IMR-90 (cell line): Measurements from ENCODE around the gene SRRM4. TPM values are rescaled to one million over a fixed set of nuclear protein-coding genes. Genes with fewer than 3 reads are reported as not detected.
A peak's percentile ranks its signal among the peaks of the same experiment; 100 is the strongest.

Experiments
- ATAC-seq: fragments of 200-7000 bp; cut with Tn5 transposase; 2 replicates; pipeline ENCODE4 v1.9.1; 2020; ENCODE audit warnings: low read depth, mild to moderate bottlenecking, moderate library complexity
- Bru-seq: library from RNA; stranded (reverse); fragments of 400-500 nt; gene quantifications from one replicate; lab custom pipeline; 2021; lab: Mats Ljungman, UMichigan
- BruChase-seq, 2 experiments: library from RNA; stranded (reverse); fragments of 400-500 nt; gene quantifications; one replicate each; lab custom pipeline; 2021; lab: Mats Ljungman, UMichigan
- BruUV-seq: library from RNA; stranded (reverse); fragments of 400-500 nt; replicated peaks from 2 replicates; lab custom pipeline; 2021; lab: Mats Ljungman, UMichigan
- CTCF ChIA-PET: fragments of 300-600 bp; formaldehyde crosslinking; extraction: SDS; loops from one replicate; lab custom pipeline; 2021; ENCODE audit warnings: antibody characterized with exemption; lab: Yijun Ruan, JAX
- POLR2A ChIA-PET: fragments of 300-600 bp; sonication (Branson Sonifier 250); formaldehyde crosslinking; loops from one replicate; lab custom pipeline; 2022; ENCODE audit warnings: antibody characterized with exemption; ENCODE audit not compliant: unreplicated experiment; lab: Charles Lee
- DNase-seq: peaks from one replicate; pipeline ENCODE4 v3.0.0; 2013
- H2AFZ ChIP-seq: replicated peaks from 2 replicates; pipeline ENCODE3; 2013; ENCODE audit warnings: low read length, mild to moderate bottlenecking; ENCODE audit not compliant: poor library complexity
- H2AK5ac ChIP-seq: 2 replicates; pipeline ENCODE4 v1.6.1; 2013; ENCODE audit warnings: low read depth, low read length, inconsistent platforms
- H2AK9ac ChIP-seq: replicated peaks from 2 replicates; pipeline ENCODE3; 2013; ENCODE audit warnings: mild to moderate bottlenecking, low read depth, low read length, moderate library complexity; ENCODE audit not compliant: poor library complexity
- H2BK120ac ChIP-seq: 2 replicates; pipeline ENCODE4 v1.6.1; 2013; ENCODE audit warnings: low read depth, low read length, inconsistent platforms
- H2BK15ac ChIP-seq: 3 replicates; pipeline ENCODE4 v1.6.1; 2013; ENCODE audit warnings: low read depth, low read length, inconsistent platforms
- H2BK20ac ChIP-seq: 2 replicates; pipeline ENCODE4 v1.6.1; 2013; ENCODE audit warnings: low read depth, mild to moderate bottlenecking, inconsistent platforms, low read length, moderate library complexity
- H2BK5ac ChIP-seq: 2 replicates; pipeline ENCODE4 v1.6.1; 2013; ENCODE audit warnings: mild to moderate bottlenecking, low read depth, low read length, inconsistent platforms; ENCODE audit not compliant: poor library complexity, severe bottlenecking
- H3K14ac ChIP-seq: replicated peaks from 2 replicates; pipeline ENCODE4 v1.6.1; 2013; ENCODE audit warnings: low read depth, low read length, inconsistent platforms
- H3K18ac ChIP-seq: 2 replicates; pipeline ENCODE4 v1.6.1; 2013; ENCODE audit warnings: low read depth, low read length, control low read depth
- H3K23ac ChIP-seq: 2 replicates; pipeline ENCODE4 v1.6.1; 2013; ENCODE audit warnings: low read depth, low read length, inconsistent platforms
- H3K27ac ChIP-seq: 2 replicates; pipeline ENCODE4 v1.5.1; 2013; ENCODE audit warnings: mild to moderate bottlenecking, control low read depth, low read length; ENCODE audit not compliant: insufficient read depth
- H3K27me3 ChIP-seq: 2 replicates; pipeline ENCODE4 v1.6.1; 2013; ENCODE audit warnings: low read length; ENCODE audit not compliant: control insufficient read depth, insufficient read depth
- H3K36me3 ChIP-seq: 2 replicates; pipeline ENCODE4 v1.6.1; 2013; ENCODE audit warnings: low read length, mixed read lengths; ENCODE audit not compliant: control insufficient read depth, insufficient read depth
- H3K4ac ChIP-seq: 2 replicates; pipeline ENCODE4 v1.6.1; 2013; ENCODE audit warnings: low read depth, low read length, inconsistent platforms
- H3K4me1 ChIP-seq: 2 replicates; pipeline ENCODE4 v1.6.1; 2013; ENCODE audit warnings: low read length, mixed read lengths; ENCODE audit not compliant: control insufficient read depth, insufficient read depth
- H3K4me2 ChIP-seq: 2 replicates; pipeline ENCODE4 v1.6.1; 2013; ENCODE audit warnings: low read depth, mild to moderate bottlenecking, control low read depth, low read length, moderate library complexity
- H3K4me3 ChIP-seq: 2 replicates; pipeline ENCODE4 v1.5.1; 2013; ENCODE audit warnings: low read depth, mild to moderate bottlenecking, control low read depth, low read length, moderate library complexity; ENCODE audit not compliant: insufficient read depth
- H3K56ac ChIP-seq: 2 replicates; pipeline ENCODE4 v1.6.1; 2013; ENCODE audit warnings: low read length, inconsistent platforms; ENCODE audit not compliant: insufficient read depth; ENCODE audit errors: extremely low read depth
- H3K79me1 ChIP-seq, 2 experiments: 2 replicates each; pipeline ENCODE4 v1.6.1; 2013; ENCODE audit warnings: low read length in 2 of 2, inconsistent platforms in 1 of 2, low read depth in 1 of 2
- H3K9ac ChIP-seq: 2 replicates; pipeline ENCODE4 v1.6.1; 2013; ENCODE audit warnings: low read depth, low read length, control low read depth
- H3K9me1 ChIP-seq: 2 replicates; pipeline ENCODE4 v1.6.1; 2013; ENCODE audit warnings: low read length, inconsistent platforms; ENCODE audit not compliant: insufficient read depth
- H3K9me3 ChIP-seq: 2 replicates; pipeline ENCODE4 v1.6.1; 2013; ENCODE audit warnings: low read length; ENCODE audit not compliant: control insufficient read depth, insufficient read depth
- H4K20me1 ChIP-seq: 2 replicates; pipeline ENCODE4 v1.6.1; 2013; ENCODE audit warnings: low read length, inconsistent platforms; ENCODE audit not compliant: insufficient read depth
- H4K5ac ChIP-seq: 2 replicates; pipeline ENCODE4 v1.6.1; 2013; ENCODE audit warnings: mild to moderate bottlenecking, low read depth, low read length, control low read depth
- H4K8ac ChIP-seq, 2 experiments: 2 replicates each; pipeline ENCODE4 v1.6.1; 2013; ENCODE audit warnings: low read depth in 2 of 2, low read length in 2 of 2, control low read depth in 1 of 2, inconsistent platforms in 1 of 2
- H4K91ac ChIP-seq: 2 replicates; pipeline ENCODE4 v1.6.1; 2013; ENCODE audit warnings: low read depth, low read length, inconsistent platforms; ENCODE audit not compliant: insufficient read depth
- BHLHE40 ChIP-seq: fragments of 150-350 bp; IDR thresholded peaks from 2 replicates; pipeline ENCODE4 v1.6.1; 2016; ENCODE audit warnings: mild to moderate bottlenecking, low read depth, low read length
- CEBPB ChIP-seq: IDR thresholded peaks from 2 replicates; pipeline ENCODE4 v1.6.1; 2012; ENCODE audit warnings: low read depth, low read length, improper control_type of control experiment
- CHD1 ChIP-seq: IDR thresholded peaks from 2 replicates; pipeline ENCODE4 v1.6.1; 2012; ENCODE audit warnings: low read depth, low read length, improper control_type of control experiment
- FOS ChIP-seq: fragments of 150-350 bp; IDR thresholded peaks from 2 replicates; pipeline ENCODE4 v1.6.1; 2016; ENCODE audit warnings: low read depth, low read length
- MAFK ChIP-seq: IDR thresholded peaks from 2 replicates; pipeline ENCODE4 v1.6.1; 2012; ENCODE audit warnings: low read depth, low read length, improper control_type of control experiment
- NFE2L2 ChIP-seq: fragments of 150-350 bp; IDR thresholded peaks from 2 replicates; pipeline ENCODE4 v1.6.1; 2016; ENCODE audit warnings: low read depth, mild to moderate bottlenecking, low read length
- POLR2A ChIP-seq: IDR thresholded peaks from 2 replicates; pipeline ENCODE4 v1.6.1; 2012; ENCODE audit warnings: mild to moderate bottlenecking, low read depth, low read length
- RAD21 ChIP-seq: IDR thresholded peaks from 2 replicates; pipeline ENCODE4 v1.6.1; 2012; ENCODE audit warnings: low read length, improper control_type of control experiment
- RCOR1 ChIP-seq: IDR thresholded peaks from 2 replicates; pipeline ENCODE4 v1.6.1; 2012; ENCODE audit warnings: mild to moderate bottlenecking, low read length, improper control_type of control experiment; ENCODE audit not compliant: insufficient replicate concordance
- RFX5 ChIP-seq: IDR thresholded peaks from 2 replicates; pipeline ENCODE4 v1.8.0; 2012; ENCODE audit warnings: low read depth, mild to moderate bottlenecking, low read length, moderate library complexity
- USF2 ChIP-seq: fragments of 150-350 bp; IDR thresholded peaks from 2 replicates; pipeline ENCODE4 v1.6.1; 2017; ENCODE audit warnings: mild to moderate bottlenecking, antibody characterized with exemption, low read length, low read depth
- WGBS, 2 experiments: methylation state at CpG; one replicate each; pipeline versions ENCODE4 v1.1.5 to v1.1.7; 2013; ENCODE audit warnings: missing lambda C conversion rate in 2 of 2; ENCODE audit not compliant: insufficient read length in 1 of 2; ENCODE audit errors: extremely low coverage in 2 of 2; 5-methylcytosine and 5-hydroxymethylcytosine counted together
- dilution Hi-C: fragments of 300-500 bp; cut with HindIII; formaldehyde crosslinking; loops from one replicate; pipeline ENCODE4 v1.14.3; 2018; ENCODE audit warnings: low sequenced_read_pairs; ENCODE audit not compliant: unreplicated experiment
- in situ Hi-C: fragments of 300-500 bp; cut with MboI; formaldehyde crosslinking; loops from 3 replicates; pipeline ENCODE4 v1.14.3; 2019; ENCODE audit warnings: low sequenced_read_pairs, inconsistent platforms, mixed read lengths
- intact Hi-C: fragments of 100-400 bp; cut with micrococcal nuclease; formaldehyde crosslinking; loops from 2 replicates; pipeline ENCODE4 v1.10.0; 2022
- long read RNA-seq: library from polyadenylated mRNA; unstranded; transcript quantifications from one replicate; pipeline ENCODE4 v2.0.0, GENCODE V29; 2021; ENCODE audit not compliant: unreplicated experiment
- polyA plus RNA-seq, 3 experiments: library from polyadenylated mRNA; depleted of rRNA; stranded (reverse); fragments of >200 nt; gene quantifications; 2 replicates each; pipeline ENCODE4 v1.2.3, GENCODE V29; 2012; ENCODE audit warnings: low replicate concordance in 1 of 3
- total RNA-seq: library from RNA; depleted of rRNA; stranded (reverse); fragments of >200 nt; gene quantifications from 2 replicates; pipeline ENCODE4 v1.2.3, GENCODE V29; 2012; rRNA removed
- TF ChIP-seq, protein P1 (sequence below): conservative IDR thresholded peaks from 2 replicates; pipeline ENCODE4 v1.5.1; 2012; ENCODE audit warnings: mild to moderate bottlenecking, low read depth, low read length, improper control_type of control experiment

SRRM4 gene, protein sequence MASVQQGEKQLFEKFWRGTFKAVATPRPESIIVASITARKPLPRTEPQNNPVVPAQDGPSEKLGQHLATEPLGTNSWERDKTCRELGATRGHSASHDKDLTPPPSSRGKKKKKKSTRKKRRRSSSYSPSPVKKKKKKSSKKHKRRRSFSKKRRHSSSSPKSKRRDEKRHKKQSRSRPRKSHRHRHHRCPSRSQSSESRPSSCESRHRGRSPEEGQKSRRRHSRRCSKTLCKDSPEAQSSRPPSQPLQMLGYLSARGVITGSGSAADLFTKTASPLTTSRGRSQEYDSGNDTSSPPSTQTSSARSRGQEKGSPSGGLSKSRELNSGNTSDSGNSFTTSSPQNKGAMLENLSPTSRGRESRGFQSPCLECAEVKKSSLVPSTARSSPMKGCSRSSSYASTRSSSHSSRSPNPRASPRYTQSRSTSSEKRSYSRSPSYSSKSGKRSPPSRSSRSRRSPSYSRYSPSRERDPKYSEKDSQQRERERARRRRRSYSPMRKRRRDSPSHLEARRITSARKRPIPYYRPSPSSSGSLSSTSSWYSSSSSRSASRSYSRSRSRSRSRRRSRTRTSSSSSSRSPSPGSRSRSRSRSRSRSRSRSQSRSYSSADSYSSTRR
- total RNA-seq = not detected in 2 replicates
- polyA plus RNA-seq (2012; rRNA removed) = not detected in 2 replicates
- polyA plus RNA-seq (2012; cell fraction: cytosol; rRNA removed) = not detected in 2 replicates
- under 0.01 and 0.01 TPM in 2 replicates for polyA plus RNA-seq (2012; cell fraction: nucleus; rRNA removed; ENCODE audit: low replicate concordance)
- not detected for Bru-seq, nascent RNA
- BruChase-seq, experiment 1, labeled RNA remaining after a 6-hour chase = percentile 0 among the genes with signal in this experiment
- BruChase-seq, experiment 2, labeled RNA remaining after a 2-hour chase = not detected
- long read RNA-seq = 0 reads

DNA sequence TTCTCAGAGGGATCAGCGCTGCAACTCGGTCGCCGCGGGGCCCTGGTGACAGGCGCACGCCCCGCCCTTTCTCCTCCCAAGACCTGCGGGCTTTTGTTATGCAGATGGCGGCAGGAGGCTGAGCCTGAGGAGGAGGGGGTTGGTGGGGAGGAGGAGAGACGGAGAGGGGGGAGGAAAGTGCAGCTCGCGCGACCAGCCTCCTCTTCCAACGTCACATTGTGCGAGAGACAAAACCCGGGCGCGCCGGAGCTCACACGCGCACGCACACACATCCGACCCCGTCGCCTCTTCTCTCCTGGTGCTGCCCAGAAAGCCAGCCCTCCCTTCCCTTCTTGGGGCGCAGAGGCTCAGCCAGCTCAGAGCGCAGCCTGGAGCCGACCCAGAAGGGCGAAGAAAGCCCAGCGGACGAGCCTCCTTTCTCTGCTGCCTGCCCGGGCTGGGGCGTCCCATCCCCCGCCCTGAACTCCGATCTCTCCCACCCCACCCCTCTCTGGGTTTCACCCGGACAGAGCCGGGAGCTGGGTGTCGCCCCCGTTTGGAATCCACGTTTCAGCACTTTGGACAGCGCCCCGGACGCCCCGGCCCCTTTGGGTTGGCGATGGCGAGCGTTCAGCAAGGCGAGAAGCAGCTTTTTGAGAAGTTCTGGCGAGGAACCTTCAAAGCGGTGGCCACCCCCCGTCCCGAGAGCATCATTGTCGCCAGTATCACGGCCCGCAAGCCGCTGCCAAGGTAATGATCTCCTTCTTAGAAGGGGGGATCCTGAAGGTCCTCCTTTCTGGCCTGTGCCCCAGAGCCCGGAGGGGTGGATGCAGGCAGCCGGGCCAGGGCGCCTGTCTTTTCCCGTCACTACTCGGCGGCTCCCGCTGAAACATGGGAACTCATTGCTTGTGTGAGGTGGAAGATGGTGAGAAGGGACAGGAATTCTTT, at the start of gene SRRM4:
SRRM4 (plus strand) TSS at position 257 of the 927 bp plus-strand sequence; CDS start at position 599, 342 bp downstream.
- H3K79me1 ChIP-seq = no peaks in the 10 kb centered on the region
- DNase-seq (no peak), ATAC-seq (no peak)
- no peak within 1 kb of the TSS for H3K23ac ChIP-seq
- no peak within 1 kb of the TSS for H4K91ac ChIP-seq
- WGBS, 2 experiments = 3% methylated on average over 11 of the region's 64 CpGs; no CpG with 5 or more reads in 1 of the 2 experiments
- ChIA-PET CTCF (no interaction called here), POLR2A (no interaction called here)
- H4K8ac ChIP-seq = no peak within 1 kb of the TSS
- H3K4me2 ChIP-seq = no peak within 1 kb of the TSS
- peaks cover 6% of the 10 kb centered on the region; the same call in 1 of the 2 replicates for H3K9me3 ChIP-seq
- no peak for TF ChIP-seq RCOR1
- TF ChIP-seq FOS = no peak
- TF ChIP-seq RAD21 = no peak
- no peak for TF ChIP-seq POLR2A
- TF ChIP-seq BHLHE40 = no peak
- no peak for TF ChIP-seq NFE2L2
- TF ChIP-seq, protein P1, sequence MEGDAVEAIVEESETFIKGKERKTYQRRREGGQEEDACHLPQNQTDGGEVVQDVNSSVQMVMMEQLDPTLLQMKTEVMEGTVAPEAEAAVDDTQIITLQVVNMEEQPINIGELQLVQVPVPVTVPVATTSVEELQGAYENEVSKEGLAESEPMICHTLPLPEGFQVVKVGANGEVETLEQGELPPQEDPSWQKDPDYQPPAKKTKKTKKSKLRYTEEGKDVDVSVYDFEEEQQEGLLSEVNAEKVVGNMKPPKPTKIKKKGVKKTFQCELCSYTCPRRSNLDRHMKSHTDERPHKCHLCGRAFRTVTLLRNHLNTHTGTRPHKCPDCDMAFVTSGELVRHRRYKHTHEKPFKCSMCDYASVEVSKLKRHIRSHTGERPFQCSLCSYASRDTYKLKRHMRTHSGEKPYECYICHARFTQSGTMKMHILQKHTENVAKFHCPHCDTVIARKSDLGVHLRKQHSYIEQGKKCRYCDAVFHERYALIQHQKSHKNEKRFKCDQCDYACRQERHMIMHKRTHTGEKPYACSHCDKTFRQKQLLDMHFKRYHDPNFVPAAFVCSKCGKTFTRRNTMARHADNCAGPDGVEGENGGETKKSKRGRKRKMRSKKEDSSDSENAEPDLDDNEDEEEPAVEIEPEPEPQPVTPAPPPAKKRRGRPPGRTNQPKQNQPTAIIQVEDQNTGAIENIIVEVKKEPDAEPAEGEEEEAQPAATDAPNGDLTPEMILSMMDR = no peak
- TF ChIP-seq CEBPB = no peak
- TF ChIP-seq USF2 = no peak
- TF ChIP-seq CHD1 = no peak
- no peak for TF ChIP-seq RFX5
- no peak for TF ChIP-seq MAFK
- H2BK120ac ChIP-seq = no peak within 1 kb of the TSS
- no peaks in the 10 kb centered on the region for H3K9me1 ChIP-seq
- no peak within 1 kb of the TSS for H3K18ac ChIP-seq
- no peak within 1 kb of the TSS for H3K27ac ChIP-seq
- no peaks in the 10 kb centered on the region for H3K27me3 ChIP-seq
- no peak within 1 kb of the TSS for H2BK20ac ChIP-seq
- H3K4me1 ChIP-seq = no peaks in the 10 kb centered on the region
- H4K20me1 ChIP-seq = no peaks in the 10 kb centered on the region
- no peak within 1 kb of the TSS for H3K56ac ChIP-seq
- in situ Hi-C loops (no loop called here), dilution Hi-C loops (no loop called here), intact Hi-C loops (no loop called here)
- H3K4me3 ChIP-seq = no peak within 1 kb of the TSS
- no peak within 1 kb of the TSS for H3K14ac ChIP-seq
- H2AK9ac ChIP-seq = no peak within 1 kb of the TSS
- no peak within 1 kb of the TSS for H2AFZ ChIP-seq
- no peak within 1 kb of the TSS for H4K5ac ChIP-seq
- no peaks in the 10 kb centered on the region for H3K36me3 ChIP-seq
- no peak within 1 kb of the TSS for H2BK15ac ChIP-seq
- no TSS peak for BruUV-seq
- H2AK5ac ChIP-seq = no peak within 1 kb of the TSS
- no peak within 1 kb of the TSS for H2BK5ac ChIP-seq
- no peak within 1 kb of the TSS for H3K4ac ChIP-seq
- H3K9ac ChIP-seq = no peak within 1 kb of the TSS
